Lung microvascular endothelial cell (primary cell): ENCODE data around the gene BBS2. TPM values are rescaled to one million over a fixed set of nuclear protein-coding genes. Genes with fewer than 3 reads are reported as not detected.

Source experiments
- total RNA-seq: library from RNA; depleted of rRNA; stranded (reverse); fragments of >200 nt; gene quantifications from 2 replicates; pipeline ENCODE4 v1.2.1, GENCODE V29; 2014

Gene BBS2
- total RNA-seq, 1 donor from 2014 or later = 29.0 TPM

Other genes starting within 250 kb of the BBS2 start
- 219 and 401 TPM in 2 replicates for gene AMFR, start 94.5 kb downstream of the BBS2 start, total RNA-seq
- 57.5 and 65.3 TPM in 2 replicates for gene NUDT21, start 68.7 kb downstream of the BBS2 start, total RNA-seq
- 23.3 and 25.2 TPM in 2 replicates for gene OGFOD1, start 68.5 kb downstream of the BBS2 start, total RNA-seq
- gene MT4, start 45.0 kb upstream of the BBS2 start, total RNA-seq = not detected in 2 replicates
- not detected in 2 replicates for gene MT3, start 69.5 kb upstream of the BBS2 start, total RNA-seq
- gene MT2A, start 88.6 kb upstream of the BBS2 start, total RNA-seq = 44.2 and 72.8 TPM in 2 replicates
- gene MT1E, start 105.8 kb upstream of the BBS2 start, total RNA-seq = 30.2 and 176 TPM in 2 replicates
- gene MT1M, start 112.6 kb upstream of the BBS2 start, total RNA-seq = 0.99 and 3.5 TPM in 2 replicates
- gene MT1A, start 118.6 kb upstream of the BBS2 start, total RNA-seq = 0.79 and 2.4 TPM in 2 replicates
- not detected in 2 replicates for gene MT1B, start 131.9 kb upstream of the BBS2 start, total RNA-seq
- gene MT1F, start 137.9 kb upstream of the BBS2 start, total RNA-seq = 0.20 and 1.3 TPM in 2 replicates
- gene MT1G, start 148.0 kb upstream of the BBS2 start, total RNA-seq = not detected in 2 replicates
- not detected in 2 replicates for gene MT1H, start 149.8 kb upstream of the BBS2 start, total RNA-seq
- gene MT1X, start 162.4 kb upstream of the BBS2 start, total RNA-seq = 13.3 and 19.2 TPM in 2 replicates
- gene NUP93, start 210.1 kb upstream of the BBS2 start, total RNA-seq = 50.2 and 58.6 TPM in 2 replicates